GM21526 (cell line): Measurements from ENCODE around the gene CARS1.

Experiments used
- ATAC-seq: cut with Tn5 transposase; IDR thresholded peaks from one replicate; pipeline ENCODE4 v1.9.1; 2021; ENCODE audit warnings: moderate library complexity; ENCODE audit not compliant: unreplicated experiment, low FRiP score

The CARS1 gene

DNA sequence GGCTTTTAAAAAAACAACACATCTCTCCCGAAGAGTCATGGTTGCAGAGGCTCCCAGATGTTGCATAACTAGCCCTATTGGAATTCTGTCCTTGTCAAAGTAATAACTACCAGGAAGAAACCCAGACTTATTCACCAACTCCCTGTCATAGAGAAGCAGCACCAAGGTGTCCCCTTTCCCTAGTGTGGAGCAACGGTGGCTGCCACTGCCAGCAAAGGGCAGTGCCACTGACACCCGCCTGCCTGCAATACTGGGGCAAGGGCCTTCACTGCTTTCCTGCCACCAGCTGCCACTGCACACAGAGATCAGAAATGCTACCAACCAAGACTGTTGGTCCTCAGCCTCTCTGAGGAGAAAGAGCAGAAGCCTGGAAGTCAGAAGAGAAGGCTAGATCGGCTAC, 92.4 kb downstream of the CARS1 start:
- no peak for ATAC-seq

DNA sequence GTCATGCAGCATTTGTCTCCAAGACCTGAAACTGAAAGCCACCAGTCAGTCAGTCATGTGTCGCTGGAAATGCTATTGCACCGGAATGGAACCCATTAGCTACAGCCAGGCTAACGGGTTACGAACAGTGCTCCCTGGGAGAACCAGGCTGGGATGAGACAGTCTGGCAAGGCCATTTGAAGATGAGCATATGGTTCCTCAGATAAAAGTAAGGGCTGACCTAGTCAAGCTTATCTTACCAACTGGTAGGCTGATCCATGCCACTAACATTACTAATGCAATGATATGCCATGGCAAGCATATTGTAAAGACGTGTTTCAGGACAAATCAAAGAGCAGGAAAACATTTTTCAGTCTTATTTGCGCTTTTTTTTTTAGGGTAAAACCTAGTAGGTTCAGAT, 93.5 kb downstream of the CARS1 start:
- ATAC-seq, result no peak

DNA sequence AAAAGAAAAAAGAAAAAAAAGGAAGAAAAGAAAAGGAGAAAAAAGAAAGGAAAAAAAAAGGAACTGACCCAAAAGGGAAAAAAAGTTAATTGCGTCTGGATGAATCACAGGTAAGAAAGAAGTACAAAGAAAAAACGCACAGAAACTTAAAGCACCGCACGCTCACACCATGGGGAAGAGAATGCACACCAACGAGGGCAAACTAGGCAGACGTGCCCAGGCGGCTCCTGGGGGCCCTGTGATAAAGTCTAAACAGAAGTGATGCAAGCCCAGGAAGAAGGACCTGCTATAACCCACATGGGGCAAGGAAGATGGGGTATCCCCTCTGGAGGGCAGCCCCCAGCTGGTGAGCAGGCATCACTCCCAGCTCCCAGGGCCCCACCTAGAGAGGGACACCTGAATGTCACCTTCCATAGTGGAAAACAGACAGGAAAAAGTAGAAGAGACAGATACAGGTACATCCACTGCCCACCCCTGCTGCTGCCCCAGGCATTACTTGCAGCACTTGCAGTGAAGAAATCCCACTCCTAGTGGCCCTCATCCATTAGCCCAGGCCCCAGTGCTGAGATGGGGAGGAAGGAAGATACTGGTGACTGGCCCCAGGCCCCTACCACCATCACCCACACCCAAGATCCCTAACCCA, 94.0 kb downstream of the CARS1 start:
- ATAC-seq, result no peak

DNA sequence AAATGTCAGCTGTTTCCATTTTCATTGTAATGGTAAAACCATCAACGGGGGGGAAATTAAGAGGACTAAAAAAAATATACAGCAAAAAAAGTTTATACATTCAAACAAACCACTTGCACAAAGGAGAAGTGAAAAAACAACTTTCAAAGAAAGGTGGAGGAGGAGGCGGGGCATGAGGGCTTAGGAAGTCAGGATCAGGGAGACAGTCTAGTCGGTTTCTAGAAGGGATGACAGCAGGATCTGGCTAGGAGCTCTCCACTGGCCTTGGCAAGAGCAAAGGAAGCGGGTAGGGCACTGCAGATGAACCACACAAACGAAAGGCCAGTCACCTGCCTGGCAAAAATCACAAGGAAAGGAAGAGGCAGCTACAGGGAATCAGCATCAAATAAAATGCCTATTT, 96.1 kb downstream of the CARS1 start:
- ATAC-seq, result no peak

DNA sequence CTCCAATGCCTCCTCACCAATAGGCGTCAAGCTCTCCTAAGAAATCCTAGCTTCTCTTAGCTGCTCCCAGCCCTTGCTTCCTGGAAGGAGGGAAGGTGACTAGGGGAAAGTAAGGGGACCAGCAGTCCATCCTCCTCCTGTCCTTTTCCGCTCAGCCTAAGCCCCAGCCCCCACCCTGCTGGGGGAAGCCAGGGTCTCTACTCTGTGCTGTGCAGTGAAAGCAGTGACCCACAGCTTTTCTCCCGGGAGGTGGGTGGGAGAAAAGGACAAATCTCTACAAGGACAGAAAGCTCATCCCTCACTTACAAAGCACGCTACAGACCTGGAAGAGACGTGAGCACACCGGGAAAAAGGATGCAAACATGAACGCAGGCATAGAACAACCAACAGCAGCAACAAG, 97.1 kb downstream of the CARS1 start:
- ATAC-seq, result no peak

DNA sequence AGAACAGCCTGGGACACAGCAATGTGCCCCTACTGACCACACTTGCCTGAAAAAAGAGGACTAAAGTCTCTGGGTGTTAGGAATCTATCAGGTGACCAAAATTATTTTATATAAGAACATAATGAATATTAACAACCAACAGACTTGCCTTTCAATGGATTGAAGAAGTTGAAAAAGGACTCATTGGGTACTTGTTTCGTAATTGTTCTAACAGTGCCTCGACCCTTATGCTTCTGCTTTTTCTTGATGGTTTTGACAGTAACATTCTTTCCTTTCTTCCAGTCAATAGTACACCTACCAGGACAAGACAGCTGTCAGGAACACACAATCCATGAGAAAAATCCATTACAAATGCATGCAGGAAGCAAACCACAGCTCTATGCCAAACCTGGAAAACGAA, 99.0 kb downstream of the CARS1 start:
- ATAC-seq, result no peak

DNA sequence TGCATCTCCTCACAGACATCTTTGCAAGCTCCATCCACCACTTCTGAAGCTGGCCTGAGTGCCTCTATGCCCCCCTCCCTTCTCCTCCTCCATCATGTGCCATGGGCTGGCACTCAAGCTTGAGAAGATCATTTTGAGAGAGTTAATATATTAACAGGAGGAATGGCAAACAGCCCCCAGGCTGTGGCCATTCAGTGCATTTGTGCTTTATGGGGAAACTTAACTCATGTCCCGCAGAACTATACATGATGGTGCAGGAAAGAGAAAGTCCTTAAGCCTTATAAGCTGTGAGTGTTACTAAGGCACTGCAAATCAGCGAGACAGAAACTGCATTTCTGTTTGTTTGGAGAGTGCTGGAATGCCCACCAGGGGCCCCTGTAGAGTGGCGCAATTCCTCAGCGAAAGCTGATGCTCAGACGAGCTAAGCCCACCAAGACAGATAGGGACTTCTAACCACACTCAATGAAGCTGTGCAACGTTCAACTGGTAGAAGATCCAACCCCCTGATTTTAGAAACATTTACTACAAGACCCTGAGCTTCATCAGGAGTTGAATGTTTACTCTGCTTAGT, 101.2 kb downstream of the CARS1 start:
- no peak for ATAC-seq

DNA sequence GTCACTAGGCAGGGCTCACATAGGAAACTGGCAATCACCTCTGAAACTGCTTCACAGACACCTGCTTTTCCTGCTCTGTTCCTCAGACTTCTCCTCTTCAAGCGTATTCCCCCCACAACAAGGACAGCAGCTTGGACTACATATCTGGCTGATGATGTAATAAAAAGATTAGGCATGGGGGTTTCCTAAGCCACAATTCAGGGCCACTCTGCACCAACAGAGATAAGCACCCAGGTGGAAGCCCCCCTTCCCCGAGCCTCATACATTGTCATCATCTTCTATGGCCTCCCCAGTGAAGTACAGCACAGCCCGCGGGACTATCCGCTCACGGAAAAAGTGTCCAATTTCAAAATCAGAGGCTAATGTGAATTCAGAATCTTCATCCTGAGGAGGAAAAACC, 103.0 kb downstream of the CARS1 start:
- no peak for ATAC-seq

DNA sequence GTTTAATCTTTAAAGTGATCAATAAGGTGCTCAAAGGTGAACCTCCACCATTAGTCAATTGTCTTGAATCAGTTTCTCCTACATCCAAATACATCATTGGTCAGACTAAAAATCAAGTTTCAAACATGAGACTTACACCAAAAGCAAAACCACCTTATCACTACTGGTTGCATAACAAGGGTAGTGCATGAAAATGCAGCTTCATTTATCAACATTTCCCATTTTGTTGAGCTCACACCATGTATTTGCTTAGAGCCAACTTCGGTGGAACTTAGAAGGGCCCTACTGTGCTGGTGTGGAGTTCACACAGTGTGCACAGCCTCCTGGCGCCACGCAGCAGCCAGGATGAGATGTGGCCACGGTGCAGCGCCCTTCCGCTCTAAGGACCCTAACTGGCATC, 104.9 kb downstream of the CARS1 start:
- no peak for ATAC-seq

DNA sequence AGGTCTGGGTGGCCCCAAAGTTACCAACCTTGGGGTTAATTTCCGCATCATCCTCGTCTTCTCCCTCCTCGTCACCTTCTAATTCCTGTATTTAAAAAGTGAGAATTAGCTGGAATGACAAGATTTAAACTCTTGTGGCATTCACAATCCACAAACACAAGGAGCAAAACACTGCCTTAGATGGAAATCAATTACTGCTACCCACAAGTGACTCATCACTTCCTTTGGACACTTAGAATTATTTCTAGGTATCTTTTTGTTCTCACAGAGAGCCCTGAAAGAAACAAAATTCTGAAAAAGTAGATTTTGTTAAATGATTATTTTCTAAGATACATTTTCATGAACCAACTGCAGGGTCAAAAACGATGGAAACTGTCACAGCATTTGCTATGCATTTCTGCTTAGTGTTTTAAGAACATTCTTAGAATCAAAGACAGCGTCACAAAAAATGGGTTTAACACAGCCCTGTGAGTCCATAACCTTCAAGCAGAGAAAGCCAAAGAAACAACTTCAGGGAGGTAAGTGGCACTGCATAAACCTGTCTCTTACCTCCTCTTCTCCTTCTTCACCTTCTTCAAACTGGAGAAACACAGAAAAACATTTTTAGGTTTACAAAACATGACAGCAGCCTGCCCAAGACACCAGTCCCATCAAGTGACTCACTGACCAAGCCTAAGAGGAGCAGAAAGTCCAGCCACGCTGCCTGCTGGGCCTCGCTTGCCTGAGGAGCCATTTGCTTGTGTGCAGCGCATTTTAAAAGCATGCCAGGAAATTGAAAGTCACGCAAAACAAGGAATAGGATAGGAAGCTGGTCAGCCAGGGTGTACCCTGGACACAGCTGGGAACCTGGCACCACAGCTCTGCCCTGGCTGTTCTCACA, 105.8 kb downstream of the CARS1 start:
- no peak for ATAC-seq
